ENCODE results near the gene MEX3A. TPM values are rescaled to one million over a fixed set of nuclear protein-coding genes. Genes with fewer than 3 reads are reported as not detected.
A peak's percentile ranks its signal among the peaks of the same experiment; 100 is the strongest.

The MEX3A gene
- total and polyA plus RNA-seq, 2 donors (not counting 3 experiments of a cell fraction or from before 2014, with no cell fraction given), result 20.2 to 23.6 TPM

DNA sequence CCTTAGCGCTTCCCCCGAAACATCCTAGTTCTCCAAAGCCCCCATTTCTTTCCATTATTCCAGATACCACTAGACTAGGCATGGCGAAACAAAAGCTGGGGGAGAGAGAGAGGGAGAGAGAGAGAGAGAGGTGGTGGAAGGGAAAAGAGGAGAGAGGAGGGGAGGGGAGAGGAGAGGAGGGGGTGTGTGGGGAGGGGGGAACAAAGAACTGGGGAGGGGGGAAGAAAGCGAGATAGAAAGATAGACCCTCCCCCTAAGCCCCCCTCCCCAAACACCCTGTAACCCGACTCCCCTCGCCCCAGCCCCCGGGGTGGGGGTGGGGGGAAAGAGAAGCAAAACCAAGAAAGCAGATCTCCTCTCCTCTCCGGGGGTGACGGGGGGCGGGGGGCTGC is 352 bp downstream of the MEX3A start:
- Histone ChIP-seq H3K9me1 (replicated peaks; ENCODE audit: control insufficient read depth, extremely low read depth, insufficient read depth, low read length) (no peaks in the 10 kb centered on the region), H2AFZ (ENCODE audit: low read depth, low read length) (no peak overlapping the region), H3K4me2 (ENCODE audit: insufficient read depth, low read length) (peak overlapping the region; percentile 56), H3K4me3 (replicated peaks in 1 of 3; ENCODE audit: insufficient read depth in 1 of 3, low read depth in 1 of 3, low read length in 3 of 3) (peak overlapping the region; percentile 51 to 97 (median 79)), H3K36me3 (ENCODE audit: control insufficient read depth in 2 of 2, extremely low read depth in 1 of 2, insufficient read depth in 2 of 2, low read length in 2 of 2) (peaks cover 7 to 9% of the 10 kb centered on the region in 2 experiments), H3K9me3 (replicated peaks; ENCODE audit: control insufficient read depth, insufficient read depth, low read length) (no peaks in the 10 kb centered on the region), H3K9ac (replicated peaks; ENCODE audit: extremely low read depth, insufficient read depth, low read length) (peak overlapping the region; percentile 66), H3K79me2 (ENCODE audit: control insufficient read depth, insufficient read depth, low read length) (peaks cover 42% of the 10 kb centered on the region), H4K20me1 (replicated peaks; ENCODE audit: control insufficient read depth, extremely low read depth, insufficient read depth, low read length) (no peaks in the 10 kb centered on the region), H3K27ac (ENCODE audit: insufficient read depth, low read depth, low read length) (no peak overlapping the region), H3K27me3 (ENCODE audit: control insufficient read depth in 2 of 2, insufficient read depth in 2 of 2, low read length in 2 of 2) (no peaks in the 10 kb centered on the region), H3K4me1 (ENCODE audit: control insufficient read depth, extremely low read depth, insufficient read depth, low read length) (peaks cover 28% of the 10 kb centered on the region)
- FAIRE-seq (no peak), DNase-seq (ENCODE audit: low read depth, low spot score) (no peak)
- POLR2A ChIA-PET, result no interaction called here
- intact Hi-C loops (cut with micrococcal nuclease), result loop anchor here (1.0 to 10.0 kb wide), 2 partner anchors 28 to 253 kb away; partner anchors contain the start of genes CCT3, LAMTOR2 and TSACC
- CTCF ChIA-PET, result interaction anchor here (0.8 to 2.7 kb wide), 7 partner anchors 15 to 144 kb away, joined by 3 to 11 read pairs (median 5); partner anchors contain the start of gene UBQLN4
- no peak for TF ChIP-seq POLR2A (IDR thresholded peaks at IDR 0.05; ENCODE audit: low read depth, low read length)
- TF ChIP-seq FOS (IDR thresholded peaks at IDR 0.05; ENCODE audit: borderline replicate concordance, insufficient read depth, low read length), result no peak
- TF ChIP-seq, protein P1, sequence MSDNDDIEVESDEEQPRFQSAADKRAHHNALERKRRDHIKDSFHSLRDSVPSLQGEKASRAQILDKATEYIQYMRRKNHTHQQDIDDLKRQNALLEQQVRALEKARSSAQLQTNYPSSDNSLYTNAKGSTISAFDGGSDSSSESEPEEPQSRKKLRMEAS (IDR thresholded peaks at IDR 0.05; ENCODE audit: insufficient read depth, insufficient read length), result no peak
- TF ChIP-seq, protein P2, sequence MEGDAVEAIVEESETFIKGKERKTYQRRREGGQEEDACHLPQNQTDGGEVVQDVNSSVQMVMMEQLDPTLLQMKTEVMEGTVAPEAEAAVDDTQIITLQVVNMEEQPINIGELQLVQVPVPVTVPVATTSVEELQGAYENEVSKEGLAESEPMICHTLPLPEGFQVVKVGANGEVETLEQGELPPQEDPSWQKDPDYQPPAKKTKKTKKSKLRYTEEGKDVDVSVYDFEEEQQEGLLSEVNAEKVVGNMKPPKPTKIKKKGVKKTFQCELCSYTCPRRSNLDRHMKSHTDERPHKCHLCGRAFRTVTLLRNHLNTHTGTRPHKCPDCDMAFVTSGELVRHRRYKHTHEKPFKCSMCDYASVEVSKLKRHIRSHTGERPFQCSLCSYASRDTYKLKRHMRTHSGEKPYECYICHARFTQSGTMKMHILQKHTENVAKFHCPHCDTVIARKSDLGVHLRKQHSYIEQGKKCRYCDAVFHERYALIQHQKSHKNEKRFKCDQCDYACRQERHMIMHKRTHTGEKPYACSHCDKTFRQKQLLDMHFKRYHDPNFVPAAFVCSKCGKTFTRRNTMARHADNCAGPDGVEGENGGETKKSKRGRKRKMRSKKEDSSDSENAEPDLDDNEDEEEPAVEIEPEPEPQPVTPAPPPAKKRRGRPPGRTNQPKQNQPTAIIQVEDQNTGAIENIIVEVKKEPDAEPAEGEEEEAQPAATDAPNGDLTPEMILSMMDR (IDR thresholded peaks at IDR 0.05; ENCODE audit: extremely low read depth in 1 of 2, insufficient read depth in 1 of 2, low read depth in 1 of 2, low read length in 2 of 2), result no peak
- no peak for TF ChIP-seq MYC (IDR thresholded peaks at IDR 0.05; ENCODE audit: low read depth, low read length)
- no peak for TF ChIP-seq POLR2AphosphoS5 (IDR thresholded peaks at IDR 0.05; ENCODE audit: insufficient read depth, low read depth, low read length)
- no peak for TF ChIP-seq GATA2 (IDR thresholded peaks at IDR 0.05; ENCODE audit: insufficient read depth, insufficient read length, low read depth, low read length)
- no peak for TF ChIP-seq EZH2 (IDR thresholded peaks at IDR 0.05; ENCODE audit: borderline replicate concordance, low read depth, low read length, severe bottlenecking)
- TF ChIP-seq JUN (IDR thresholded peaks at IDR 0.05; ENCODE audit: borderline replicate concordance, insufficient read depth, insufficient read length, low read depth), result no peak
- no TSS peak for BruUV-seq (replicated peaks)
- dilution Hi-C loops (cut with MboI; ENCODE audit: extremely low pct_ligation_motif_present, low sequenced_read_pairs), result no loop called here

Measured in endothelial cell of umbilical vein (primary cell).